Activated naive CD4-positive, alpha-beta T cell treated with anti-CD3 and anti-CD28 coated beads, Interleukin-2, amount 50 U/mL, for 24 hours (primary cell): ENCODE measurements around the gene MCTP1.

Experiments used
- H3K27ac Mint-ChIP-seq: one replicate; pipeline ENCODE4 v1.8.0; 2021; ENCODE audit warnings: mild to moderate bottlenecking, mixed read lengths
- H3K27me3 Mint-ChIP-seq: one replicate; pipeline ENCODE4 v1.8.0; 2021; ENCODE audit warnings: mixed read lengths
- H3K36me3 Mint-ChIP-seq: one replicate; pipeline ENCODE4 v1.8.0; 2021; ENCODE audit warnings: mixed read lengths
- H3K4me1 Mint-ChIP-seq: one replicate; pipeline ENCODE4 v1.8.0; 2021; ENCODE audit warnings: mixed read lengths
- H3K4me3 Mint-ChIP-seq: one replicate; pipeline ENCODE4 v1.8.0; 2021; ENCODE audit warnings: mild to moderate bottlenecking, mixed read lengths
- H3K9me3 Mint-ChIP-seq: one replicate; pipeline ENCODE4 v1.8.0; 2021; ENCODE audit warnings: mixed read lengths

MCTP1 gene

GRCh38 chr5:94820488-94820887 is 464.4 kb downstream of the MCTP1 start:
- H3K36me3 Mint-ChIP-seq: no peaks in the 10 kb centered on the region
- no peaks in the 10 kb centered on the region for H3K27me3 Mint-ChIP-seq
- no peaks in the 10 kb centered on the region for H3K4me1 Mint-ChIP-seq
- no peaks in the 10 kb centered on the region for H3K9me3 Mint-ChIP-seq
- no peak overlapping the region for H3K4me3 Mint-ChIP-seq
- H3K27ac Mint-ChIP-seq: no peak overlapping the region

DNA sequence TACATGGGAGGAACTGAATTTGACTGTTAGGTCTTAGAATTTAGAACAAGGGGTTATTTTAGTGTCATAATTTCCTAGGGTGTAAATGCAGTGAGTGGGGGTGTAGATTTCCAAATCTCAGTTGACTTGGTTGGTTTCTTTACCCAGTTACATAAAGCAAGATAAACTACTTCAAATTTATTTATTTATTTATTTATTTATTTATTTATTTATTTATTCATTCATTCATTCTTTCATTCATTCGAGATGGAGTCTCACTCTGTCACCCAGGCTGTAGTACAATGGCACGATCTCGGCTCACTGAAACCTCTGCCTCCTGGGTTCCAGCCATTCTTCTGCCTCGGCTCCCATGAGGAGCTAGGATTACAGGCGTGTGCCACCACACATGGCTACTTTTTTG is 466.0 kb downstream of the MCTP1 start:
- Mint-ChIP-seq H3K4me1 (no peaks in the 10 kb centered on the region), H3K36me3 (no peaks in the 10 kb centered on the region), H3K27me3 (no peaks in the 10 kb centered on the region), H3K4me3 (no peak overlapping the region), H3K27ac (no peak overlapping the region), H3K9me3 (no peaks in the 10 kb centered on the region)

- Mint-ChIP-seq H3K4me3 (no peak overlapping the region), H3K27me3 (no peaks in the 10 kb centered on the region), H3K4me1 (no peaks in the 10 kb centered on the region), H3K36me3 (no peaks in the 10 kb centered on the region), H3K27ac (no peak overlapping the region), H3K9me3 (no peaks in the 10 kb centered on the region)
Measured at GRCh38 chr5:94815313-94816039, 469.4 kb downstream of the MCTP1 start.

DNA sequence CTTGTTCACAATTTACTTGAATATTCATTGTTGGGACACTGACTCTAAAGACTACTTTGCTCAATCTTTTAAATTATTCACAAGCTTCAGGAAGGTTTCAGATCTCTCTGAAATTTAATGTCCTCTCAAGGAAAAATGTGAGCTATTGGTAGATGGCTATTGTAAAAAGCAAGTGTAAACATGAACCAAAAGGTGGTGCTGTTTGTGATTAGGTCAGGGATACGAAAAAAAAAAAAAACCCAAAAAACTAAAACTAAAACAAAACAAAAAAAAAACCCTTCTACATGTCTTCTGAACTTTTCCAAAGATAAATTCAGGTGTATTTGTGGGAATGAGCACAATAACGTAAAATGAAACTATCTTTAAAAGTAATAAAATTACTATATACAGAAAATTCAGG is 472.7 kb downstream of the MCTP1 start:
- no peak overlapping the region for H3K4me3 Mint-ChIP-seq

GRCh38 chr5:94811331-94811730 is 473.6 kb downstream of the MCTP1 start:
- Mint-ChIP-seq H3K9me3 (no peaks in the 10 kb centered on the region), H3K36me3 (no peaks in the 10 kb centered on the region), H3K27ac (no peak overlapping the region), H3K27me3 (no peaks in the 10 kb centered on the region), H3K4me1 (no peaks in the 10 kb centered on the region), H3K4me3 (no peak overlapping the region)

More for the DNA sequence above, 472.7 kb downstream of the MCTP1 start:
- Mint-ChIP-seq H3K27ac (no peak overlapping the region), H3K36me3 (no peaks in the 10 kb centered on the region), H3K27me3 (no peaks in the 10 kb centered on the region), H3K9me3 (no peaks in the 10 kb centered on the region), H3K4me1 (no peaks in the 10 kb centered on the region)

- H3K27ac Mint-ChIP-seq: no peak overlapping the region
- no peak overlapping the region for H3K4me3 Mint-ChIP-seq
- H3K9me3 Mint-ChIP-seq: no peaks in the 10 kb centered on the region
- peaks cover 2% of the 10 kb centered on the region for H3K27me3 Mint-ChIP-seq
- no peaks in the 10 kb centered on the region for H3K4me1 Mint-ChIP-seq
- no peaks in the 10 kb centered on the region for H3K36me3 Mint-ChIP-seq
Measured at GRCh38 chr5:94810877-94811276, 474.0 kb downstream of the MCTP1 start.

DNA sequence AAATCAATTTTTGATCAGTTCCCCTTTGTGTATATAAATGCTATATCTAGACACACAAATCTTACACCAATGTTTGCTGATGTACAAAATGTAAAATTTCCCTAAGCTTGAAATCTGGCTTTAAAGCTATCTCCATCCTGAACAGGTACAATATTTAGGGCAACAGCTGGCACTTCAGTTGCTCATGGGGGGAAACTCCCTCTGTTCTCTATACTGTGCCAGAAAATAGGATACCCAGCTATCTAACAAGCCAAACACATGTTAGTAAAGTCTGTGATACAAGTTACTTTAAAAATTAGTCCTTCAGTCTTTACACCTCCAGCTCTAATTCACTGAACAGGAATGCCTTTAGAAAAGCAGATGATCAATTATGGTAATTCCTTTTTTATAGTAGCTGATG is 474.6 kb downstream of the MCTP1 start:
- H3K36me3 Mint-ChIP-seq: no peaks in the 10 kb centered on the region
- no peaks in the 10 kb centered on the region for H3K9me3 Mint-ChIP-seq
- no peaks in the 10 kb centered on the region for H3K4me1 Mint-ChIP-seq
- no peak overlapping the region for H3K27ac Mint-ChIP-seq
- peaks cover 3% of the 10 kb centered on the region for H3K27me3 Mint-ChIP-seq
- no peak overlapping the region for H3K4me3 Mint-ChIP-seq

- Mint-ChIP-seq H3K9me3 (no peaks in the 10 kb centered on the region), H3K36me3 (no peaks in the 10 kb centered on the region), H3K27me3 (peaks cover 3% of the 10 kb centered on the region), H3K4me1 (no peaks in the 10 kb centered on the region), H3K4me3 (no peak overlapping the region), H3K27ac (no peak overlapping the region)
Measured at GRCh38 chr5:94808497-94808896, 476.4 kb downstream of the MCTP1 start.

DNA sequence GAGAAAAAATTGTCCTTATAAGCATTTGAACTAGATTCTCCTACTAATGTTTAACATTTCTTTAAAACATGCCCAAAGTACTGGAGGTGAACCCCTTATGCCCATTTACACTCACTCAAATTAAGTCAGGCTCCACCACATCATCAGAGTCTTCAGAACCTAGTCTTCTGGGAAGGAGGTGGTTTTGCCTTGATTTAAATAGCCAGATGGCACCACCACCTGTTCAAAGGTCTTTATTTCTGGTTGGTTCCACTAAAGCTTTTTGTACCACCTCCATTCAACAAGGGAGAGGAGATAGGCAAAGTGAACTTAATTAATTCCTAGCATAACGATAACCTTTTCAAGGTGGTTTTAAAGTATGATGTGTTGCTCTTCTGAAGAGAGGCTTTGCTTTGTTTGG is 476.9 kb downstream of the MCTP1 start:
- Mint-ChIP-seq H3K4me3 (no peak overlapping the region), H3K36me3 (no peaks in the 10 kb centered on the region), H3K9me3 (peaks cover 2% of the 10 kb centered on the region), H3K27ac (no peak overlapping the region), H3K4me1 (no peaks in the 10 kb centered on the region), H3K27me3 (peaks cover 4% of the 10 kb centered on the region)

DNA sequence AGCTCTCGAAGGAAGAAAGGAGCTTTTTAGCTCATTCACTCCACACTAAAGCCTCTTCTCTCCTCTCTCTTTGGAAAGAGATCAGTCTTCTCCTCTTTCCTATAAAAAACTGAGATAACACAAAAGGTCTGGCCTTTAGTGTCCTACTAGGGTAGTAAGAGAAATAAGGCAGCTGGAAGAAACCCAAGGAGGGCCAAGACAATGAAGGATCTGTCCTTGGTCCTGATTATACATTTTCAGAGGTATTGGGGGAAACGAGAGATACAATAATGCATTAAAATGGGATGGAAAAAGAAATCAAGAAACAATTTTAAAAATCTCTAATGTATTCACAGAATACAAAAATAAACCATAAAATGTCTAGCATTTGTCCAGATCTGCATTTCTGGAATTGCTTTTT is 482.4 kb downstream of the MCTP1 start:
- Mint-ChIP-seq H3K4me1 (no peaks in the 10 kb centered on the region), H3K36me3 (no peaks in the 10 kb centered on the region), H3K27ac (no peak overlapping the region), H3K4me3 (no peak overlapping the region), H3K9me3 (peaks cover 10% of the 10 kb centered on the region), H3K27me3 (peaks cover 5% of the 10 kb centered on the region)

- H3K36me3 Mint-ChIP-seq: no peaks in the 10 kb centered on the region
- no peaks in the 10 kb centered on the region for H3K27me3 Mint-ChIP-seq
- H3K27ac Mint-ChIP-seq: no peak overlapping the region
- peaks cover 40% of the 10 kb centered on the region for H3K4me1 Mint-ChIP-seq
- peaks cover under 1% of the 10 kb centered on the region for H3K9me3 Mint-ChIP-seq
- no peak overlapping the region for H3K4me3 Mint-ChIP-seq
Measured at GRCh38 chr5:94796586-94796985, 488.3 kb downstream of the MCTP1 start.

- H3K4me1 Mint-ChIP-seq: peaks cover 40% of the 10 kb centered on the region
- no peaks in the 10 kb centered on the region for H3K9me3 Mint-ChIP-seq
- H3K27ac Mint-ChIP-seq: peak overlapping the region; percentile 97
- peak overlapping the region; percentile 74 for H3K4me3 Mint-ChIP-seq
- no peaks in the 10 kb centered on the region for H3K27me3 Mint-ChIP-seq
- no peaks in the 10 kb centered on the region for H3K36me3 Mint-ChIP-seq
Measured at GRCh38 chr5:94793816-94794198, 491.1 kb downstream of the MCTP1 start.

GRCh38 chr5:94793113-94793815 is 491.6 kb downstream of the MCTP1 start:
- Mint-ChIP-seq H3K4me3 (peak overlapping the region; percentile 74), H3K27me3 (no peaks in the 10 kb centered on the region), H3K27ac (peak overlapping the region; percentile 97), H3K4me1 (peaks cover 40% of the 10 kb centered on the region), H3K36me3 (no peaks in the 10 kb centered on the region), H3K9me3 (no peaks in the 10 kb centered on the region)

GRCh38 chr5:94791829-94792228 is 493.1 kb downstream of the MCTP1 start:
- Mint-ChIP-seq H3K4me1 (peaks cover 40% of the 10 kb centered on the region), H3K9me3 (no peaks in the 10 kb centered on the region), H3K27ac (peak overlapping the region; percentile 36), H3K27me3 (no peaks in the 10 kb centered on the region), H3K36me3 (no peaks in the 10 kb centered on the region), H3K4me3 (no peak overlapping the region)

GRCh38 chr5:94788527-94788926 is 496.4 kb downstream of the MCTP1 start:
- Mint-ChIP-seq H3K27me3 (peaks cover 2% of the 10 kb centered on the region), H3K4me1 (peaks cover 14% of the 10 kb centered on the region), H3K27ac (no peak overlapping the region), H3K9me3 (no peaks in the 10 kb centered on the region), H3K36me3 (no peaks in the 10 kb centered on the region), H3K4me3 (no peak overlapping the region)
